HG03060 (cell line): Measurements from ENCODE around the gene ARPC5.
A peak's percentile ranks its signal among the peaks of the same experiment; 100 is the strongest.
"Not testable (repeated sequence)": the region's sequence is repeated elsewhere in the genome, so short reads cannot be mapped to it uniquely, and the experiment has no call there.

ENCODE experiments used
- ATAC-seq: cut with Tn5 transposase; IDR thresholded peaks from one replicate; pipeline ENCODE4 v1.9.1; 2021; ENCODE audit warnings: low read depth, moderate number of reproducible peaks; ENCODE audit not compliant: unreplicated experiment

ARPC5 gene

DNA sequence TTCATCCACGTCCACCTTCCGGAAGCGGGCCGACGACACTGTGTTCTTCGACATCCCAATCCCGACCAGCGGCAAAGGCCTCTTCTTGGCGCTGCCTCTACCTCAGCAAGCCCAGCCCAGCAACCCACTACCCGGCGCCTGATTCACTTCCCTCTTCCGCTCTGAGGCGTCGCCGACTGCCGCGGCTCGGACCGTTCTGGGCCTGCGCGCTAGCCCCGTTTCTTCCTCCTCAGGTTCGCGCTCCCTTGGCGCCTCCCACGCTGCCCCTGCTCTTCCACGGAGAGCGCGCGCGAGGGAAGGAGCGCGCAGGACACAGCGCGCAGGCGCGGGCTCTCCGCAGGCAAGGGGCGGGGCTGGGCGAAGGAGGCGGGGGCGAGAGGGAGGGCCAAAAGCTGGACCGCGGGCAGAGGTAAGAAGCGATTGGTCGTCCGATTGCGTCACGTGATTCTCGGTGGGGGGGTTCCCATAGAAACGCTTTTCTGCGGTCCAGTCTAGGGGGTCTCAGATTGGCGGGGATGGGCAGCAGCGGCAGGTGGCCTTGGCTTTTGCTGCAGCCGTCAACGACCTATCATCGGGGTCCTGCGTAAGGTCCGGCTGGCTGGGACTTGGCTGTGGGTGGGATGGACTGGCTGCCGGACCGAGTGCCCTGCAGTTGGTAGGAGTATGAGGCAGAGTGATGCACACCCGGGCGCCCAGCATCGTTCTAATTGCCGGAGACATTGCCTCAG lies at the start of gene ARPC5:
TSS of gene ARPC5 (minus strand) at position 178 of the 728 bp plus-strand sequence. CDS start at position 54, 124 bp downstream.
- peak; percentile 40 for ATAC-seq

DNA sequence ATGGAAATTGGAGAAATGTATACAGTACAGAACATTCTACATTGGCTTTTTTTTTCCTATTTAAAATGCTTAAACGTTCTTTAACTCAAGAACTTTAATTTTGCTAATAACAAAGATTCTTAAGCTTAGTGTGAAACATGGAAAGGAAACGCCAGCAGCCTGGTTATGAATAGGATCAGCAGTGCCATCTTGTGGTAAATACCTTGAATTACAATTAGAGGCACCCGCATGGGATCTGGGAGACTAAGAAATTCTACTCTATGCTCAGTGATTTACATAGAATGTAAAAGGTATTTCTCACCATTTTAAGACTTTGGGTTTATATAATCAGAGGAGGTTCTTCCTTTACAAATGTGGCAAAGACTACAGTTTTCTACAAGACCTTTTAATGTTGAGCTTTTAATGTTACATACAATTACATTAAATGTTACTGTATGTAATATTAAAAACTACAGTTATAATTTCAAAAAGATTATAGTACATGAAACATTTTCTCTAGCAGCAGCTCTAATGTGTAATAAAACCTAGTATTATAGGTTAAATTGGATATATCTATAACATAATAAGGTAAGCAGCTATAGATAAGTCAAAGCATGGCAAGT lies 49.6 kb upstream of the ARPC5 start:
- no peak for ATAC-seq

DNA sequence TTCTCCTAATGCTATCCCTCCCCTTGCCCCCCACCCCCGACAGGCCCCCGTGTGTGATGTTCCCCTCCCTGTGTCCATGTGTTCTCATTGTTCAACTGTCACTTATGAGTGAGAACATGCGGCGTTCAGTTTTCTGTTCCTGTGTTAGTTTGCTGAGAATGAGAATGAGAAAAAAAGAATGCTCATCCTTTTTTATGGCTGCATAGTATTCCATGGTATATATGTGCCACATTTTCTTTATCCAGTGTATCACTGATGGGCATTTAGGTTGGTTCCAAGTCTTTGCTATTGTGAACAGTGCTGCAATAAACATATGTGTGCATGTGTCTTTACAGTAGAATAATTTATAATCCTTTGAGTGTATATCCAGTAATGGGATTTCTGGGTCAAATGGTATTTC lies 43.8 kb upstream of the ARPC5 start:
- ATAC-seq: not testable (repeated sequence)

GRCh38 chr1:183678819-183679218 lies 43.2 kb upstream of the ARPC5 start:
- no peak for ATAC-seq

- no peak for ATAC-seq
These were observed 41.1 kb upstream of the ARPC5 start for GRCh38 chr1:183676586-183677189.

DNA sequence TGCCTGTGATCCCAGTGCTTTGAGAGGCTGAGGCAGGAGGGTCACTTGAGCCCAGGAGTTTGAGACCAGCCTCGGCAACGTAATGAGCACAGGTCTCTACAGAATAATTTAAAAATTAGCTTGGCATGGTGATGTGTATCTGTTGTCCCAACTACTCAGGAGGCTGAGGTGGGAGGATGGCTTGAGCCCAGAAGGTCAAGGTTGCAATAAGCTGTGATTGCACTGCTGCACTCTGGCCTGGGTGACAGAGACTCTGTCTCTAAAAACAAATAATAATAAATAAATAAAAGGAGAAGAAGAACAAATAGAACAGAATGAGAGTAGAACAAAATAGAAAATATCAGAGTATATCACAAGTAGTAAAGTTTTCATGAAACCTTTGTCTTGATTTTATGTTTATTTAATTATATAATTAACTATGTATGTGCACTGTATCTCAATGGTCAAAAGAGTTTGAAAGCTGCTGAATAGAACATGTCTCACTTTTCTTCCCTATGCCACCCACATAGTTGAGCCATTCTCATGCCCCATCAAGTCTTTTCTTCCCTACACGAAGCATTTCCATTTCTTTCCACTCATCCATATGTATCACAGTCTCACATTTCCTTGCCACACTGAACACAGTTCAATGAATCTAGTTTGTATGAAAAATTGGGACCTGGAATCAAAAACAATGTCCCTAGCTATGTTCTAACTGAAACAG lies 40.5 kb upstream of the ARPC5 start:
- no peak for ATAC-seq

GRCh38 chr1:183675381-183675780 lies 39.8 kb upstream of the ARPC5 start:
- ATAC-seq: no peak

GRCh38 chr1:183674886-183675285 lies 39.3 kb upstream of the ARPC5 start:
- ATAC-seq: no peak

GRCh38 chr1:183674339-183674738 lies 38.8 kb upstream of the ARPC5 start:
- ATAC-seq: no peak

DNA sequence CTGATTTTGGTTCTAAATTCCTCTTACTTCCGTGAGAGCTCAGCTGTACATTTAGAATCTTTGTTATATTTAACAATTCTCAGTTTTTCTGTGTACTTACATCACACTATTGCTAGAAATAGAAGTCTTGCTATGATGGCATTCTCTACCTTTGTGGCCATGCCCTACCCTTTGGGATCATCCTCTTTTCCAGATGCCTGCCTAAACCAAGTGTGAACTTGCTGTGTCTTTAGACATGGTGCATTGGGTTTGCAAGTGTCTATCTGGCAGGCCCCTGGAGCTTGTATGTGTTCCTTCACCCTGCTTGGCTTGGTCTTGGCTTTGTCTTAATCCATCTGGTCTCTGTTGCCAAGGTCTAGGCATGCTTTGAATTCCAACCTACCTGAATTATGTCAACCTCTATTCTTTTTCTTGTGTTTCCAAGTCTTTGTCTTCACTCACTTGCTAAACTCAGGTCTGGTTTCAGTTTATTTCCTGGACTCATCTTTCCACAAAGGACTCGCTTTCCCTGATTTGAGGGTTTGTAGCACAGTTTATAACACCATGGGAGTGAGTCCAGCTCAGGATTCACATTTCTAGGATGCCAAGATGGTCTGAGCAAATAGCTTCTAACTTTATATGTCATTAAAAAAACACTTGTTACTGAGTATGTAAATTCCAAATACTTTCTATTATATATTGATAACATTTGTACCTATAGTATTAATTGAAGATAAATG lies 38.2 kb upstream of the ARPC5 start:
- no peak for ATAC-seq

DNA sequence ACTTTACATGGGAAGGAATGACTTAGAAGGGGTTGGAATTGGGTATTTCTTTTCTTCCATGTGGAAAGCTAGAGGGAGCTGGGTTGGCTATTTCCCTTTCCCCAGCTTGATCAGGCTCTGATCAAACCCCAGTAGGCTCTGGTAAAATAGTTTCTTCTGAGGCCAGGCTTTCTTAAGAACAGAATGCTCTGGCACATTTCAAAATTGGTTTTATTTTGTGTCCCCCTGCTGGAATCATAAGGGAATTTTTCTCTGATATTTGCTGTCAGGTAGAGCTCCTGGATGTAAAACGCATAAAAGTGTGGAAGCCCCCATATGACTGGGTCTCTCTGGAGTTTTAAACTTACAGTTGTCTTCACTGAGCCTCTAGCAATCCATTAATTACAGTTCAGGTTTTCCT lies 34.6 kb upstream of the ARPC5 start:
- ATAC-seq: no peak

DNA sequence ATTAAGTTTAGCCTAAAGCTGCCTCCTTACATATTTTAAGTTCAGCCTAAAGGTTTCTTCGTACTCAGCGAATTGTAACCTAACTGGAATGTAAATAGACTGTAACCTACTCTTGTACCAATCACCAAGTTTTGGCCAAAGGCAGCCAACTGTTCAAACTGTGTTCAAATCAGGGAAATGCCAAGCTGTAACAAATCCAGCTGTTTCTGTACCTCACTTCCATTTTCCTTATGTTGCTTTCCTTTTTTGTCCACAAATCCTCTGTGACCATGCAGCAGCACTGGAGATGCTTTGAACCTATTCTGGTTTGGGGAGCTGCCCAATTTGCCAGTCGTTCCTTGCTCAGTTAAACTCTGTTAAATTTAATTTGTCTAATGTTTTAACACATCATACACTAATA lies 20.8 kb upstream of the ARPC5 start:
- no peak for ATAC-seq

GRCh38 chr1:183655562-183656075 lies 20.0 kb upstream of the ARPC5 start:
- peak; percentile 75 for ATAC-seq

DNA sequence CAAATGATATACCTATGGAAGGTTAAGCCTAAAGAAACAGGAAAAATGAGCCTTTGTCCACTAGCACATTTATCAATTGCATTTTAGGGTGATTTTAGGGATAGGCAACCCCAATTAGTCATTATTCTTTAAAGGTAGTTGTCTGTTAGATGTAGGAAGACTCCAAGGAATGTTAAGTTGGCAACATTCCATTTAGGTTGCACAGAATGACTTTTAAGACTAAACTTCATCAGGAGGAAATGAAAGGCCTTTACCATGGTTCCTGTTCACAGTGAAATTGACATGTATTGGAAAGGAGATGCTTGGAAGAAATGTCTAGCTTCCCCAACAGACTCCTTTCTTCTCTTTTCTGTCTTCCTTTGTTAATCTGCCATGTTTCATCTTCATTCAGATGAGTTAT lies 19.1 kb upstream of the ARPC5 start:
- no peak for ATAC-seq

DNA sequence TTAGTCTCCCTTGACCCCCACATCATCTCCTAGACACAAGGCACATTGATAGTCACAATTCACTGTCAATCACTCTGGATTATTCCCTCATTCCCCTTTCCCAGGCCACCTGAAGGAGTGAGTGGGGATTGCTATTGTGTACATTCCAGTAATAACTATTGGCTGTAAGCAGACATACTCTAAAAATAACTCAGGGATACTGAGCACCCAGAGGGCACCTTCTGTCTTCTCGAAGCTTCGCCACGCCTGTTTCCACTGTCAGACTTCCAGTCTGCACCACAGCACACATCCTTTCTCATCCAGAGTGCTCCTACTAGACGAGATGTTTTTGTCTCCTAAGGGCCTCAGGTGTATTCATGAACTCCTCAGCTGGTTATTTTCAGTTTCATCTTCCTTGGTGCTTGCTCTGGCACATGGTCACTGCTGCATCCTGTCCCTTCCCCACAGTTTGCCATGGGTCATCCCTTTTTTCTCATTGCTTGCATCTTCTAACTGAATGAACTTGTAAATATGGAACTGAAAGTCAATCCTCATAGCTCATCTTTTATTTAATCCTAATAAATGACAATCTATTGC lies 18.4 kb upstream of the ARPC5 start:
- ATAC-seq: no peak

DNA sequence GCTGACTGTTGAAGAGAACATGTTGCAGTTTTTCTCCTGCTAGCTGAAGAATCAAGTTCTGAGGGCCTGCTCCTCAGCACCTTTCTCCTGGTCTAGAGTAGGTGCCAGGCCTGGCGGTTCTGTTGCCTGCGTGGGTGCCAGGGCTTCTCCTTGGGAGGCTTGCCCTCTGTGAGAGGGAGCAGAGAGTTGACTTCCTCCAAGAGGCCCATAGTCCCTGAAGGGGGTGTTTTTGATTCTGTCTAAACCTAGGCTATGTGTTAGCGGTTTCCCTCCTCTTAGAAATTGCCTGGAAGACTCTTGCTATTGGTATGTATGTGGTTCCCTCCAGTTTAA lies 17.8 kb upstream of the ARPC5 start:
- ATAC-seq: no peak

GRCh38 chr1:183652547-183653461 lies 17.2 kb upstream of the ARPC5 start, which contains the start of gene APOBEC4:
Gene APOBEC4 (minus strand): TSS chr1:183653316. CDS start chr1:183648781, 4,535 bp downstream.
- no peak for ATAC-seq

GRCh38 chr1:183652107-183652506 lies 16.5 kb upstream of the ARPC5 start:
- no peak for ATAC-seq

- no peak for ATAC-seq
These were observed 16.0 kb upstream of the ARPC5 start for GRCh38 chr1:183651612-183652011.
